Neural cell (in vitro differentiated cells): ENCODE results near the gene NOP56.

Experiments used
- CTCF ChIP-seq: fragments of 450-650 bp; IDR thresholded peaks from 2 replicates; pipeline ENCODE4 v1.5.1; 2014; ENCODE audit warnings: antibody characterized with exemption, mild to moderate bottlenecking, moderate library complexity; ENCODE audit not compliant: poor library complexity, severe bottlenecking
- EP300 ChIP-seq: fragments of 450-650 bp; conservative IDR thresholded peaks from 2 replicates; pipeline ENCODE4 v1.6.1; 2014; ENCODE audit warnings: antibody characterized with exemption, mild to moderate bottlenecking, moderate library complexity; ENCODE audit not compliant: poor library complexity, severe bottlenecking
- EZH2 ChIP-seq: fragments of 200-600, 300-800 bp; shearing (Covaris generic), sonication (generic); IDR thresholded peaks from 2 replicates; pipeline ENCODE4 v1.6.1; 2014; ENCODE audit warnings: antibody characterized with exemption, low read length, borderline replicate concordance, mild to moderate bottlenecking; ENCODE audit not compliant: insufficient read depth, poor library complexity, severe bottlenecking
- MXI1 ChIP-seq: fragments of 450-650 bp; conservative IDR thresholded peaks from 2 replicates; pipeline ENCODE4 v1.6.1; 2014; ENCODE audit warnings: antibody characterized with exemption, mild to moderate bottlenecking; ENCODE audit not compliant: poor library complexity, severe bottlenecking
- POLR2AphosphoS5 ChIP-seq: IDR thresholded peaks from 2 replicates; pipeline ENCODE4 v1.6.1; 2012
- REST ChIP-seq: IDR thresholded peaks from 2 replicates; pipeline ENCODE4 v1.6.1; 2012; ENCODE audit warnings: borderline replicate concordance
- SMC3 ChIP-seq: fragments of 450-650 bp; conservative IDR thresholded peaks from 2 replicates; pipeline ENCODE4 v1.6.1; 2014; ENCODE audit warnings: antibody characterized with exemption, mild to moderate bottlenecking, moderate library complexity; ENCODE audit not compliant: poor library complexity

- TF ChIP-seq CTCF = no peak
- no peak for TF ChIP-seq EZH2
- no peak for TF ChIP-seq EP300
- no peak for TF ChIP-seq POLR2AphosphoS5
- no peak for TF ChIP-seq REST
- no peak for TF ChIP-seq MXI1
- no peak for TF ChIP-seq SMC3
Observed at GRCh38 chr20:2695206-2695983, 43.0 kb downstream of the NOP56 start.
